GM19372 (cell line): ENCODE data around the gene HSD17B4.
"Not testable (repeated sequence)": the region's sequence is repeated elsewhere in the genome, so short reads cannot be mapped to it uniquely, and the experiment has no call there.

Experiments used
- ATAC-seq: cut with Tn5 transposase; IDR thresholded peaks from one replicate; pipeline ENCODE4 v1.9.1; 2021; ENCODE audit warnings: mild to moderate bottlenecking, low read depth, moderate library complexity; ENCODE audit not compliant: unreplicated experiment

The HSD17B4 gene

DNA sequence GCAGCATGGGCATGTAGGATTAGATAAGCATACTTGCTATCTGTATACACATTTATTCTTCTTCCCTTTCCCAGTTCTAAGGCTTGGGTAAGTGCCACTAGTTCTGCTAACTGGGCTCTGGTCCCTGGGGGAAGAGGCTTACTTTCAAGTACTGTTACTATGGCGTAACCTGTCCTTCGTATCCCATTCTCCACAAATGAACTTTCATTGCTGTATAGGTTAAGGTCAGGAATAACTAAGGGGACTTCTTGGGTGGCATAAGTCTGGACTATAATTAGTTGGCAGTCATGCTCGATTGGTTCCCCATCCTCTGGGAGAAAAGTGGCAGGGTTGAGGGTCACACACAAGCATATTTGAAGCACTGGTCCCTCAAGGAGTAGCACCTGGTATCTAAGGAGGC, 23.7 kb upstream of the HSD17B4 start:
- not testable (repeated sequence) for ATAC-seq

DNA sequence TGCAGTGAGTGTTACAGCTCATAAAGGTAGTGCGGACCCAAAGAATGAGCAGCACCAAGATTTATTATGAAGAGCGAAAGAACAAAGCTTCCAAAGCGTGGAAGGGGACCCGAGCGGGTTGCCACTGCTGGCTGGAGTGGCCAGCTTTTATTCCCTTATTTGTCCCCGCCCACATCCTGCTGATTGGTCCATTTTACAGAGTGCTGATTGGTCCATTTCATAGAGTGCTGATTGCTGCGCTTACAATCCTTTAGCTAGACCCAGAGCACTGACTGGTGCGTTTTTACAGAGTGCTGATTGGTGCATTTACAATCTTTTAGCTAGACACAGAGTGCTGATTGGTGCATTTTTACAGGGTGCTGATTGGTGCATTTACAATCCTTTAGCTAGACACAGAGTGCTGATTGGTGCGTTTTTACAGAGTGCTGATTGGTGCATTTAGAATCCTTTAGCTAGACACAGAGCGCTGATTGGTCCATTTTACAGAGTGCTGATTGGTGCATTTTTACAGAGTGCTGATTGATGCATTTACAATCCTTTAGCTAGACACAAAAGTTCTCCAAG, 19.5 kb upstream of the HSD17B4 start:
- not testable (repeated sequence) for ATAC-seq

DNA sequence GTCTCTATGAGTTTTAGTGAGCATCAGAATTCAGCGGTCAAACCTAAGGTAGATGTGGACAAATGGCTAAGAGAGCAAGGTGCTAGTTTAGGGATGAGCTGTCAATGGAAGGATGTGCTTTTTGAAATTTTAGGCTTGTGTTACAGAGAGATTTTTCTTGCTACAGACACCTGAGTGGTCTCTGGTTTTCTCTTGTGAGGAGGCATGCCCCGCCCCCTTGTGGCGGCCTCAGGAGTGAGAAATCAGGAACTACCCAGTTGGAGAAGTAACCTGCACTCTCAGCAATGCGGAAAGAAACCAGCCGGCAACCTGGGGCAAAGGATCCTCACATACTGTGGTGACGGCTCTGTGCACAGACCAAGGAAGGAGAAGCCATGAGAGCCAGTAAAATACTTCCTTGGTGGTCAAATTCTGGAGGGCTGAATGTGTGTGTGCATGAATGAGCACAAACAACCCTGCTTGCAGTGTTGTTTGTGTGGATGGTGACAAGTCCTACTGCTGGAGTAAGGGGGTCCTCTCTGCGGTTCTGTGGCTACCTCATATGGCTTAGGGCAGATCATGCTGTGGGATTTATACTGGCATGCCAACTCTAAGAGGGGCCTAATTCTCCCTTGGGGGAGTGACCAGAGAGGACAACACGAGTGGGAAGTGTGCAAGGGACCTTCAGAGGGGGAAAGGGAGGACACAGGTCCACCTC, 16.7 kb upstream of the HSD17B4 start:
- ATAC-seq = peak; percentile 96

DNA sequence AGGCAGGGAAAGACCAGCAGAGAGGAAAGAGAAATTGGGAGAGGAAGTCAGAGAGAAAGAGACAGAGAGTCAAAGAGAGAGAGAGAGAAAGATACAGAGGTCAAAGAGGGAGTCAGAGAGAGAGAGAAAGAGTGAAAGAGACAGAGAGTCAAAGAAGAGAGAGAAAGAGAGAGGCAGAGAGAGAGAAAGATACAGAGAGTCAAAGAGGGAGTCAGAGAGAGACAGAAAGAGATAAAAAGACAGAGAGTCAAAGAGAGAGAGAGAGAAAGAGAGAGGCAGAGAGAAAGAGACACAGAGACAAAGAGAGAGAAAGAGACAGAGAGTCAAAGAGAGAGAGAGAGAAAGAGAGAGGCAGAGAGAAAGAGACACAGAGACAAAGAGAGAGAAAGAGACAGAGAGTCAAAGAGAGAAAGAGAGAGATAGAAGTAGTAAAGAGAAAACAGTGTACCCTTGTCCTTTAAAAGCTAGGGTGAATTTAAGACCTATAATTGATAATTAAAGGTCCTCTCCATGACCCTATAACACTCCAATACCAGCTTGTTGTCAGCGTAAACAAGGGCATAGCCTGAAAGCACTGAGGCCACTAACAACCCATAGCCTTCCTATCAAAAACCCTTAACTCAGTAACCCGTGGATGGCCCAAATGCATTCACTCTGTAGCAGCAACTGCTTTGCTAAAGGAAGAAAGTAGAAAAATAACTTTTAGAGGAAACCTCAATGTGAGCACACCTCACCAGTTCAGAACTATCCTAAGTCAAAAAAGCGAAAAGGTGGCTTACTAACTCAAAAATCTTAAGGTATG, 14.3 kb upstream of the HSD17B4 start:
- not testable (repeated sequence) for ATAC-seq

DNA sequence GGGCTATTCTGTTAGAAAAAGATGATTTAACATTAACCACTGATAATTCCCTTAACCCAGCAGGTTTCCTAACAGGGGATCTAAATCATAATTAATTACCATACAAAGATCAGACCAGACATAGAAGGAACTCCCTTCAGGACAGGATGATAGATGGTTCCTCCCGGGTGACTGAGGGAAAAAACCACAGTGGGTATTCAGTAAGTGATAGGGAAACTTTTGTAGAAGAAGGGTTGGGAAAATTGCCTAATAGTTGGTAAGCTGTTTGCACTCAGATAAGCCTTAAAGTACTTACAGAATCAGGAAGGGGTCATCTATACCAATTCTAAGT, 13.7 kb upstream of the HSD17B4 start:
- ATAC-seq = not testable (repeated sequence)

DNA sequence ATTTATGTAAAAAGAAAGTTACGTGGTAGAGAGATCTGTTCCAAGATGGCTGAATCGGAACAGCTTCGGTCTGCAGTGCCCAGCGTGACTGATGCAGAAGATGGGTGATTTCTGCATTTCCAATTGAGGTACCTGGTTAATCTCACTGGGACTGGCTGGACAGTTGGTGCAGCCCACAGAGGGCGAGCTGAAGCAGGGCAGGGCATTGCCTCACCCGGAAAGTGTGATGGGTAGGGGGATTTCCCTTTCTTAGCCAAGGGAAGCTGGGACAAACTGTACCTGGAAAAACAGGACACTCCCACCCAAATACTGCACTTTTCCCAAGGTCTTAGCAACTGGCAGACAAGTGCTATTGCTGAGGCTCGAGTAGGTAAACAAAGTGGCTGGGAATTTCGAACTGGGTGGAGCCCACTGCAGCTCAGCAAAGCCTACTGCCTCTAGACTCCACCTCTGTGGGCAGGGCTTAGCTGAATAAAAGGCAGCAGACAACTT, 13.1 kb upstream of the HSD17B4 start:
- ATAC-seq = no peak

DNA sequence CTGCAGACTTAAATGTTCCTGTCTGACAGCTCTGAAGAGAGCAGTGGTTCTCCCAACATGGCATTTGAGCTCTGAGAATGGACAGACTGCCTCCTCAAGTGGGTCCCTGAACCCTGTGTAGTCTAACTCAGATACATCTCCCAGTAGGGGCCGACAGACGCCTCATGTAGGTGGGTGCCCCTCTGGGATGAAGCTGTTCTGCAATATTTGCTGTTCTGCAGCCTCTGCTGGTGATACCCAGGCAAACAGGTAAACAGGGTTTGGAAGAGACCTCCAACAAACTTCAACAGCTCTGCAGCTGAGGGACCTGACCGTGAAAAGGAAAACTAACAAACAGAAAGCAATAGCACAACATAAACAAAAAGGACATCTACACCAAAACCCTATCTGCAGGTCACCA, 12.7 kb upstream of the HSD17B4 start:
- not testable (repeated sequence) for ATAC-seq

DNA sequence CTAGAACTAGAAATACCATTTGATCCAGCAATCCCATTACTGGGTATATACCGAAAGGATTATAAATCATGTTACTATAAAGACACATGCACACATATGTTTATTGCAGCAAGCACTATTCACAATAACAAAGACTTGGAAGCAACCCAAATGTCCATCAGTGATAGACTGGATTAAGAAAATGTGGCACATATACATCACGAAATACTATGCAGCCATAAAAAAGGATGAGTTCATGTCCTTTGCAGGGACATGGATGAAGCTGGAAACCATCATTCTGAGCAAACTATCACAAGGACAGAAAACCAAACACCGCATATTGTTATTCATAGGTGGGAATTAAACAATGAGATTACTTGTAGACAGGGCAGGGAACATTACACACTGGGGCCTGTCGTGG, 7.7 kb upstream of the HSD17B4 start:
- not testable (repeated sequence) for ATAC-seq

DNA sequence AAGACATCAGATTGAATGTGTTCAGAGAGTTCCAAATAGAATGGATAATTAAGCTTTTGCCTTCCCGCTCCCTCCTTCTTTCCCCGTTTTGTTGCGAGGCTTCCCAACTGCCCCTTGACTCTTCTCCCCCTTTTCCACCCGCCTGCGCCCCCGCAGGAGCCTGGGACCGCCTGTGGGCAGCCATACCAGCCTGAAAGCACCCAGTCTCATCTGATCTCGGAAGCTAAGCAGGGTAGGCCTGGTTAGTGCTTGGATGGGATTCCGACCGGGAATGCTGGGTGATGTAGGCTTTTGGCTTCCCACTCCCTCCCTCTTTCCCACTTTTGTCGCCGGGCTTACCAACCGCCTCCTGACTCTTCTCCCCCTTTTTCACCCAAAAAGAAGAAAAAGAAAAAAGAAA, 6.8 kb upstream of the HSD17B4 start:
- no peak for ATAC-seq

DNA sequence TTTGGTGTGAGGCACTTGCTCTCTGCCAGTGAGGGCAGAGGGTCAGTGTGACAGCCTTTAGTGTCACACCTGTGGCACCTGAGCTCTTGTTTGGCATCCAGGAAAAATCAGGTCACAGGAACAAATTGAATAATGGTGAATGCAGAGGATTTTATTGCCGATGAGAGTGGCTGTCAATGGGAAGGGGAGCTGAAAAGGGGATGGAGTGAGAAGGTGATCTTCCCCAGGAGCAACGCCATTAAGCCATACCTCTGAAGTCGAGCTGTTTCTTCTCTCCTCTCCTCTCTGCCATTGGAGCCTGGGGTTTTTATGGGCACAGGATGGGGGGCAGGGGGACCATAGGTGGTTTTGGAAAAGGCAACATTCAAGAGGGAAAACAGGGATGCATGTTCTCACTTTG, 2.4 kb upstream of the HSD17B4 start:
- ATAC-seq = no peak

DNA sequence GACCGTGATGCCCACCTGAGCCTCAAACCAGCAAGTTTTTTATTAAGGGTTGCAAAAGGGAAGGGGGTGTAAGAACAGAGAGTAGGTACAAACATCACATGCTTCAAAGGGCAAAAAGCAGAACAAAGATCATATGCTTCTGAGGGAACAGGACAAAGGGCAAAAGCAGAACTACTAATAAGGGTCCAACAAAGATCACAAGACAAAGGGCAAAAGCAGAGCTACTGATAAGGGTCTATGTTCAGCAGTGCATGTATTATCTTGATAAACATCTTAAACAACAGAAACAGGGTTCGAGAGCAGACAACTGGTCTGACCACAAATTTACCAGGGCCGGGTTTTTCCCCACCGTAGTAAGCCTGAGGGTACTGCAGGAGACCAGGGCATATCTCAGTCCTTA, 1.7 kb upstream of the HSD17B4 start:
- not testable (repeated sequence) for ATAC-seq

DNA sequence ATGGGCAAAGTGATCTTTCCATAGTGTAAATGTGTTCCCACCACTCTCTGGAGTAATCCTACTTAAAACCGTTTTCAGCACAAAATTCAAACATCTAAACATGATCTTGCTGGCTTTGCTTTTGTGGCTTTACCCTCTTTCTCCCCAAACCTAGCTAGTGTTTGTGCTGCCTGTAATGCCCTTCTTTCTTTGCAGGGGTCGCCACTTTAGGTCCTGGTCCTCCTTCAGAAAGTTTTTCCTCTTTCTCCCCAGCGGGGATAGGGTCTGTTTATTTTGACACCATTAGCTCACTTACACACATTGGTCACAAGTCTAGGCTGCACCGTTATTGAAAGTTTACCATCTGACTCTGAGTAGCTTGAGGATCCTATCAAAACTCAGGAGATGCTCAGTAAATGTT, 736 bp upstream of the HSD17B4 start:
- ATAC-seq = no peak

DNA sequence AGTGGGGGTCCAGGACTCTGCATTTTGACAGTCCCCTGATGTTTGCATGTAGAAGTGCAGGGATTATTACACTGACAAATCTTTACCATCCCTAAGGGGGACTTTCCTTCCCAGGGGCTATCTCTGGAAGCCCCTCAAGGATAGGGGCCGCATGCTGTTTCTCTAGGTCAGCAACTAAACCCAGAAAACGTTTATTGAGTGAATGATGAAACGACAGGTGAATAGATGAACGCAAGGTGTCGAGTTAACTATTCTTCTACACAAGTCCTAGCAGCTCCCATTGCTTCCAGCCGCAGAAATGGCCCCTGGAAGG, 281 bp upstream of the HSD17B4 start:
- ATAC-seq = no peak

DNA sequence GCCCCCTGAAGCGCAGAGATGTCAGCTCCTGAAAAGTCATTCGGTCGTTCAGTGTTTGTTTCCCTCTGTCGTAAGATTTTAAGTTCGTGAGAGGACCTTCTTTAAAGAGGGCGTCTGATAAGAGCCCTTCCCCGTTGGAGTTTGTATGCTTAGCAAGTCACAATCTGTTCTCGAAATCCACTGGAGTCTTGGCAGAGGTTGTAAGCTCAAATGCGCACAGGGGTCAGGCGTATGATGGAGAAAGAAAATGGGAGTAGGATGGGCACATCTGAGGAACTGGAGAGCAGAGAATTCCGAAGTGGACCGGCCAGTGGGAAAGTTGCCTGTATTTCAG, 710 bp downstream of the HSD17B4 start:
- ATAC-seq = peak; percentile 14

DNA sequence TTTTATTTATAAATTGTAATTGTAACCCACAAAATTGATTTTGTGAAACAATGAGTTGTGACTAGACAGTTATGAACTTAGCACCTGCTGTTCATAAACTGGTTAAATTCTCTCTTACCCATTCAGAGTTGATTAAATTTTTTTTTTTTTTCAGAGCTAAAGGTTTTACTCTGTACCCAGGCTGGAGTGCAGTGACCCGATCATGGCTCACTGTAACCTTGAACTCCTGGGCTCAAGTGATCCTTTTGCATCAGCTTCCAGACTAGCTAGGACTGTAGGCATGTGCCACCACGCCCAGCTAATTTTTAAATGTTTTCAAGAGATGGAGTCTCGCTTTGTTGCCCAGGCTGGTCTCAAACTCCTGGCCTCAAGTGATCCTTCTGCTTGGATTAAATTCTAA, 1.9 kb downstream of the HSD17B4 start:
- ATAC-seq = no peak

DNA sequence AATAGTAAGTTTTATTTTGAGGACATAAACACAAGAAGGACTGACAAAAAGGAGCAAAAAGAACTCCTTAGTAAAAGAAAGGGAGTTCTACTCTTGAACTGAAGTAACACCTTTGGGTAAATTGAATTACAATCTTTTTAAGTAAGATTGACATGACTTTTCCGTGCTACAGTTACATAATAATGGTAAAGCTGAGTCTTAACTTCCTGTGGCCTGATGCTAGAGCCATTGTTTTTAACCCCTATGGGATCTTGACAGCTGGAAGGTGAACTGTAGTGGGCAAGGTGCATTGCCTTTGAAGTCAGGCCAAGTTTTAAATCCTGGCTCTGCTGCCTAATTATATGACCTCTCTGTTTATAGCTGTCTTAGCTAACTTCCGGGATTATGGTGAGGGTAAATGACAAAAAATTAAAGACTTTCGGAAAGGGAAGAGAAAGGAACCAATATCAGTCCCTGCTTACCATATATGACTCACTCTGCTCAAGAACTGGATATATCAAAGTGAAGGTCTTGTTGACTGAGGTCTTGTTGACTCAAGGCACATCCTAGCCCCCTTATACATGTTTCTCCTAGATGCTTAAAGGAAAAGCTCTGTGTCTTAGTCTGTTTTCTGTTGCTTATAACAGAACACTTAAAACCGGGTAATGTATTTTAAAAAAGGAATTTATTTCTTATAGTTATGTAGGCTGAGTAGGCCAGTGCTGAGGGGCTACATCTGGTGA, 6.8 kb downstream of the HSD17B4 start:
- ATAC-seq = no peak

DNA sequence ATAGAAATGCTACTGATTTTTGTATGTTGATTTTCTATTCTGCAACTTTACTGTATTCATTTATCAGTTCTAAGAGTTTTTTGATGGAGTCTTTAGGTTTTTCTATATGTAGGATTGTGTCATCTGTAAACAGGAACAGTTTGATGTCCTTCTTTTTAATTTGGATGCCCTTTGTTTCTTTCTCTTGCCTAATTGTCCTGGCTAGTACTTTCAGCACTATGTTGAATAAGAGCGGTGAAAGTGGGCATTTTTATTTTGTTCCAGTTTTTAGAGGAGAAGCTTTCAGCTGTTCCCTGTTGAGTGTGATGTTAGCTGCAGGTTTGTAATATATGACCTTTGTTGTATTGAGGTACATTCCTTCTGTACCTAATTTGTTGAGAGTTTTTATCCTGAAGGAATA, 13.3 kb downstream of the HSD17B4 start:
- no peak for ATAC-seq

DNA sequence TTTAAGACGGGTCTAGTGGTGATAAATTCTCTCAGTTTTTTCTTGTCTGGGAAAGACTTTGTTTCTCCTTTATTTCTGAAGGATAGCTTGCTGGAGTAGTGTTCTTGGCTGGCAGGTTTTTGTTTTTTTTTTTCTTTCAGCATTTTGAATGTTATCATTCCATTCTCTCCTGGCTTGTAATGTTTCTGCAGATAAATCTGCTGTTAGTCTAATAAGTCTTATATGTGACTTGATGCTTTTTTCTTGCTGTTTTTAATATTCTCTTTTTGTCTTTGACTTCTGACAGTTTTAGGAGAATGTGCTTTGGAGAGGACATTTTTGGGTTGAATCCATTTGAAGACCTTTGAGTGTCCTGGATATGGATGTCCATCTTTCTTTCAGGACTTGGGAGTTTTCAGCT, 16.0 kb downstream of the HSD17B4 start:
- no peak for ATAC-seq

DNA sequence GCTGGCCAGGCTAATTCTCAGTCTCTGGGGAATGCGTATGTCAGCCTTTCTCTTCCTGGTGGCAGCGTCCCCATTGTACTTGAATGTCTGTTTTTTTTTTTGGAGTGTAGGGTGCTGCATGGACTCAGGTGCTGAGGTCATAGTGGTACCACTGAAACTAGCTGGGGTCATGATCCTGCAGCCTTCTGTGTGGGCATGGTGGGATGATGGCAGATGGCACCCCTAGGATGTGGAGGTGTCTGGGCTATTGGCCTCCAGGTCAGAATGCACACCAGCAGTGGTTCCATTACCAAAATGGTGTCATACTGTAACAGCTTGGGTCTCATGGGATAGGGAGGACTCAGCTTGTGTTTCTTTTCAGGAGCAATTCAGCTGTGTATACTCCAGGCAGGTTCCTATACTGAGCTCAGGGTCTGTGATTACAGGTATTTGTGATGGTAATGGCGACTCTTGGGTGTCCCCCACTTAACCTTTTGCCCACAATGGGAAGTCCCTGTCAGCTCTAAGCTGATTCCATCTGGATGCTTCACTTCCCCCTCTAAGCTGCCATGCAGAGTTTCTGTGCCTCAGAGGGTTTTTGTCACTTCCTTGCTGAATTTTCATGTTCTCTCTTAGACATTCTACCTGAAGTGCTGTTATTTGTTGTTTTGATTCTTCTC, 17.9 kb downstream of the HSD17B4 start:
- ATAC-seq = peak; percentile 63

DNA sequence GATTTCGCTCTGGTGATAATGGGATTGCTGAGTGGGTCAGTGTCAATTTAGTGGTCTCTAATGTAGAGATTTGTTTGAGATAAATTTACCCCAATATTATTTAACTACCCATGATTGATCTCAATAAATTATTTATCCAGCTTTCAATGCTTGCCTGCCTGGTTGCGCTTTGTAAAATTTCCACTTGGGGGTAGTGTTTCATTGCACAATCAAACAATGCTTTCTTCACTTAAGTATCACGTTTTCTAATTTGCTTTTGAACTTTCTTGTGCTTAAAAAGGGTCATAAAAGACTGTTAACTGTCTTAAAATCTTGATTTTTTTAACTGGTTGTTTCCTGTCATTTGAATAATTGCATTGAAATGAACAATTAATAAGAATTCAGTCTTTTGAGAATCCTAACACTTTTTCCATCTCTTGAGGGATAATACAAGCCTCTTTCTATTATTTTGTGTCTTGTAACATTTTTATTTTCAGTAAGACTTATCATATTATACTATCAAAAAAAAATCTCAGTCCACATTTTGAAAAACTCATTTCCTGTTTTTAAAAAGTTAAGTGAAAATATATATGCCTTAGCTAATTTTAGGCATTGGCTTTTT, 18.7 kb downstream of the HSD17B4 start:
- peak; percentile 54 for ATAC-seq
